GM19324 (cell line): ENCODE measurements around the gene MFSD8.
"Not testable (repeated sequence)": the region's sequence is repeated elsewhere in the genome, so short reads cannot be mapped to it uniquely, and the experiment has no call there.

ENCODE experiments used
- ATAC-seq: cut with Tn5 transposase; IDR thresholded peaks from one replicate; pipeline ENCODE4 v1.9.1; 2021; ENCODE audit warnings: mild to moderate bottlenecking, moderate library complexity; ENCODE audit not compliant: unreplicated experiment, low FRiP score

The MFSD8 gene, protein sequence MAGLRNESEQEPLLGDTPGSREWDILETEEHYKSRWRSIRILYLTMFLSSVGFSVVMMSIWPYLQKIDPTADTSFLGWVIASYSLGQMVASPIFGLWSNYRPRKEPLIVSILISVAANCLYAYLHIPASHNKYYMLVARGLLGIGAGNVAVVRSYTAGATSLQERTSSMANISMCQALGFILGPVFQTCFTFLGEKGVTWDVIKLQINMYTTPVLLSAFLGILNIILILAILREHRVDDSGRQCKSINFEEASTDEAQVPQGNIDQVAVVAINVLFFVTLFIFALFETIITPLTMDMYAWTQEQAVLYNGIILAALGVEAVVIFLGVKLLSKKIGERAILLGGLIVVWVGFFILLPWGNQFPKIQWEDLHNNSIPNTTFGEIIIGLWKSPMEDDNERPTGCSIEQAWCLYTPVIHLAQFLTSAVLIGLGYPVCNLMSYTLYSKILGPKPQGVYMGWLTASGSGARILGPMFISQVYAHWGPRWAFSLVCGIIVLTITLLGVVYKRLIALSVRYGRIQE

DNA sequence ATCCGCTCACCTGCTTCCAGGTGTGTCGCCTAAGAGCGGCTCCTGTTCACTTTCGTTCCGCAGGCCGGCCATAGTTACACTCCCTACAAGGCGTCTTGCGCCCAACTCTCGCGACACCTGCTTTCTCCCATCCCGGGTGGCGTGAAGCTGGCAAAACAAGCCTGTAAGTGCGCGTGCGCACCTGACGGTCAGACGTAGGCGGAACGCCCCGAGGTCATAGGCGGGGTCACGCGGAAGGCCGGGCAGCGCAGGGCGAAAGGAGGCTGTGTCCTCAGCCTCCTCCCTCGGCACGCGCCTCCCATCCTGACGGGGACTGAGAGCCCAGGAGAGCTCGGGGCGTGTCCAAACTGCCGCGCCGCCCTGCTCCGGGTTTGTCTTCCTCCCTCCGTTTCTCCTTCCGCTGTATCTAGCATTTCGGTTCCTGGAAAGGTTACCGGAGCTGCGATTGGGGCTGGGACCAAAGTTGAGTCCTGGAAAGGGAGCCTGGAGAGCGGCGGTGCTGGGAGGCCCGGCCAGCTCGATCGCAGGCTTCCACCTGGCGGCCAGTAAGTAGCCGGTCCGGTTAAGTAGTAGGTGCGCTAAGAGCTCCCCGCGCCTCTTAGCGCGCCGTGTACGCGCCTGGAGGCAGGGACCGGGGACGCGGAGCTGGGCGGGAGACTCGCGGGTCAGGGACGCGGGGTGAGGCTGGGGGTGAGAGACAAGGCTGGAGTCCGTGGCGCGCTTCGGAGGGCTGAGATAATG, at the start of gene MFSD8, which contains the start of gene ABHD18:
Gene MFSD8 (minus strand): TSS at position 112 of the 741 bp plus-strand sequence. CDS start 40 bp downstream, at position 72.
Gene ABHD18 (plus strand): TSS at position 345 of the 741 bp plus-strand sequence. CDS start 17,550 bp downstream, outside the sequence.
- ATAC-seq = peak; percentile 99

DNA sequence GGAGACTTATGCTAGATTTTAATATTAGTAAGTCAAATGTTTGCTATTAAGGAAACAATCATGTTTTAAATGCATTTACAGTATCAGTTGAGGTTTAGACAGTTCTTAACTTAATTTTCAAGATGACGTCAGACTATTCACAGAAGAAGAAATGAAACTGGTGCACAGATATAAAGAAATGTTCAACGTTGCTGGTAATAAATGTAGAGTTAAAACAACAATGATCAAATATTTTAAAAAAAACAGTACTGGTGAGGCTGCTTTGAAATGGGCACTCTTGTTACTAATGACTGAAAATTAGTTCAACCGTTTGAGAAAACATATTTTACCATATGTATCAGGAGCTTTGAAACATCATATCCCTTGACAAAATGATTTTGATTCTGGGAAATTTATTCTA, 44.5 kb upstream of the MFSD8 start:
- ATAC-seq = no peak

DNA sequence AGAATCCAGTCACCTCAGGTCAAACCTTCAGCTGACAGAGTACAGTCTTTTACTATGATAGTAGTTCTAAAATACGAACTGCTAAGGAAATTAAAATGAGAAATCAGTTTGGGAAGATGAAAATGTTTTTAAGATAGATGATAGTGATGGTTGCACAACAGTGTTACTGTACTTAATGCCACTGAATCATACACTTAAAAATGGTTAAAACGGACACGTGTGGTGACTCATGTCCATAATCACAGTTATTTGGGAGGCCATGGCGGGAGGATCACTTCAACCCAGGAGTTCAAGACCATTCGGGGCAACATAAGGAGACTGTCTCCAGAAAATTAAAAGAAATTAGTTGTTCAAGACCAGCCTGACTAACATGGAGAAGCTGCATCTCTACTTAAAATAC, 41.6 kb upstream of the MFSD8 start:
- no peak for ATAC-seq

DNA sequence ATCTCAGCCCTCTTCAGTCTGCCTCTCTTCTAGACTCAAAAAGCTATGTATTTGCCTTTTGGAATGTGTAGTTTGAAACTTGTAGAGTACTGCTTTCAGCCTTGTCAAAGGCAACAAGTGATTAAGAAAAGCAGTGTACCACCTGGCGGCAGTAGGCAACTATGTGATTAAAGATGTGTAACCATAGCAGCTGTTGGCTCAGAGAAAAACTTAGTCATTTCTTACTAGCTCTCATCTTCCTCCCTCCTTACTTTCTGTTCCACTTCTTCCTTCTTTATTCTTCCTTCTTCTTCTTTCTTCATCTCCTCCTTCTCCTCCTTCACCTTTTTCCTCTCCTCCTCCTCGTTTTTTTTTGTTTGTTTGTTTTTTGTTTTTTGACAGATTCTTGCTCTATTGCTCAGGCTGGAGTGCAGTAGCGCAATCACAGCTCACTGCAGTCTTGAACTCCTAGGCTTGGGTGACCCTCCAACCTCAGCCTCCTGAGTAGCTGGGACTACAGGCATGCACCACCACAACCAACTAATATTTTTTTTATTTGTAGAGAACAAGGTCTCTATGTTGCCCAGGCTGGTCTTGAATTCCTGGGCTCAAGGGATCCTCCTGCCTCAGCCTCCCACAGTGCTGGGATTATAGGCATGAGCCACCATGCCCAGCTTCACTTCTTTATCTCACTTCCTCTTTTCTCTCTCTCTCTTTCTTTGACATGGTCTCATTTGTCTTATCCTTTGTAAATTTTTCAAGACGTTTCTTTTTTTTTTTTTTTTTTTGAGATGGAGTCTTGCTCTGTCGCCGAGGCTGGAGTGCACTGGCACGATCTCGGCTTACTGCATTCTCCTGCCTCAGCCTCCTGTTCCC, 32.8 kb upstream of the MFSD8 start:
- ATAC-seq = peak; percentile 87

DNA sequence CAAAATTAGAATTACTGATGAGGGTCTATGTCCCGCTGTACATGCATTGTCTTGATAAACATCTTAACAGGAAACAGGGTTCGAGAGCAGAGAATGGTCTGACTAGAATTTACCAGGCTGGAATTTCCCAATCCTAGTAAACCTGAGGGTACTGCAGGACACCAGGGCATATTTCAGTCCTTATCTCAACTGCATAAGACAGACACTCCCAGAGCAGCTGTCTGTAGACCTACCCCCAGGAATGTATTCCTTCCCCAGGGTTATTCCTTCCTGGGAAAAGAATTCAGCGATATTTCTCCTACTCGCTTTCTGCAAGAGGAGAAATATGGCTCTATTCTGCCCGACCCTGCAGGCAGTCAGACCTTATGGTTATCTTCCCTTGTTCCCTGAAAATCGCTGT, 31.5 kb upstream of the MFSD8 start:
- ATAC-seq = not testable (repeated sequence)

DNA sequence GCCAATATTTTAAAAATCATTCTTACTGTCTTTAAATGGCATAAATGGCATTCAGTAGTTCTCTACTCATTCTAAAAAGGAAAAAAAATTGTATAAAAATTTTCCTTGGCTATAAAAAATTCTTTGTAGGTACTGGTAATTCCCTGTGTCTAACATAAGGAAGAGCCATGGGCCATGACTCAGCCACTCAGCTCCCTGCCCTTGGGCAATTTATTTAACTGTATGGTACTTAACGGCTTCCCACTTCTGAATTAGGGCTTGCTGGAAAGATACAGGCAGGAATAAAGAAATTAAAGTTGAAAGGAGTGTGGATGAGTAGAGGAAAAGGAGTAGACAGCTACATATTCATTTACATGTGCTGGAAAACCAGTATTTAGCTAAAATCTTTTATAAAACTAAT, 30.8 kb upstream of the MFSD8 start:
- ATAC-seq = no peak

DNA sequence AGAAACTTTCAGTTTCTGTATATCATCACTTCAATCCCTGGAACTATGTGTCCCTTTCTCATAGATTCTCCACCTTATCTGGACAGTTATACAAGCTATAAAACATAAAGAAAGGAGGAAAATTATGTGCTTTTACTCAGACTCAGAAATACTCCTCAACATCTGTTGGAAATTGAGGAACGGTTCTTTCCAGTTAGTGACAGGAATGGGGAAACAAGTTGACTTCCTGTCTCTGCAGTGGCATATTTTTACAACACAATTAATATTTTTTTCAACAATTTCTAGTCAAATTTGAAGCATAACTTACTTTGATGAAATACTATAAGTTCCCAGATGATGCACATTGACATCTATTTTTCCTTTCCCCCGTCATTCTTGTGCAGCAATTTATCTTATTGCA, 28.2 kb upstream of the MFSD8 start:
- ATAC-seq = no peak

DNA sequence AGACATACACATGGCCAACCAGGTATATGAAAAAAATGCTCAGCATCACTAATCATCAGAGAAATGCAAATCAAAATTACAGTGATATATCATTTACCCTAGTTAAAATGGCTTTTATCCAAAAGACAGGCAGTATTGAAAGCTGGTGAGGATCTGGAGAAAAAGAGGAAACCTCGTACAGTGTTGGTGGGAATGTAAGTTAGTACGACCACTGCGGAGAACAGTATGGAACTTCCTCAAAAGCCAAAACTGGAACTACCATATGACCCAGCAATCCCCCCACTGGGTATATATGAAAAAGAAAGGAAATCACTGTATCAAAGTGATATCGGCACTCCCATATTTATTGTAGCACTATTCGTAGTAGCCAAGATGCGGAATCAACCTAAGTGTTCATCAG, 23.7 kb upstream of the MFSD8 start:
- no peak for ATAC-seq

DNA sequence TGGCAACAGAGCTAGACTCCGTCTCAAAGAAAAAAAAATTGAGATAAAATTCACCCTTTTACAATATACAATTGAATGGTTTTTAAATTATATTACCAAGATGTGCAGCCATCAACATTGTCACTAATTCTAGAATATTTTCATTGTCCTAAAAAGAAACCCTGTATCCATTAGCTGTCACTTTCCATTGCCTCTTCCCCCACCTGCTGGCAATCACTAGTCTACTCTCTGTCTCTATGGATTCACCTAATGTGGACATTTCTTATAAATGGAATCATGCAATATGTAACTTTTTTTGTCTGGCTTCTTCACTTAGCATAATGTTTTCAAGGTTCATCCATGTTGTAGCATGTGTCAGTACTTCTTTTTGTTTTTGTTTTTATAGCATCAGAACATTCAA, 21.0 kb upstream of the MFSD8 start:
- no peak for ATAC-seq

DNA sequence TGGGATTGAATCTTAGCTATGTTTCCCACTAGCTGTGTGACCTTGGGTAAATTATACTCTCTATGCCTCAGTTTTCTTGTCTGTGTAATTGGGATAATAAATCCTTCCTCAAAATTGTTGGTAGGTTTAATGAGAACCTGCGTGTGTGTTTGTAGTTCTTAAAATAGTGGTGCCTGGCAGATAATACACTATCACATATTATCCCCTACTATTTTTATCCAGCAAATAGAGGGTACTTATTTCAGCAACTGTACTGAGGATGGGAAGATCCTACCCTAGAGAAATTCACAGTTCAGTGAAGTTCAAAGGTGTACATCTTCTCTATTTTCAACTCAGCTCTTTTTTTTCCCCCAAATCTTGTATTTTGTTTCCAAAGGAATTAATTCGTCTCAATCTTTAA, 17.5 kb upstream of the MFSD8 start:
- no peak for ATAC-seq

DNA sequence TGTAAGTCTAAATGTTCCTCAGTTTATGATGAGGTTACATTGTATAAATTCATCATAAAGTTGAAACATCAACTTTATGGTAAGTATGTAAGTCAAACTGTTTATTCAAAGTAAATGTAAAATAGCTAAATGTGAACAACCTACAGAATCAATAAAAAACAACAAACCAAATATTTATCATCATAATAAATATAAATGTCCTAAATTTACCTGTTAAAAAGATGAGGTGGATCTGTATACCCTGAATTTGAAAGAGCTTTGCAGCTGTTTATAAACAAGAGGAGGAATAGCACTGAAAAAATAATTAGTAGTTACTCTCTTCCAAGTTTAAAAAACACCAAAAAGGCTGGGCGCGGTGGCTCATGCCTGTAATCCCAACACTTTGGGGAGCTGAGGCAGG, 14.0 kb upstream of the MFSD8 start:
- ATAC-seq = no peak

DNA sequence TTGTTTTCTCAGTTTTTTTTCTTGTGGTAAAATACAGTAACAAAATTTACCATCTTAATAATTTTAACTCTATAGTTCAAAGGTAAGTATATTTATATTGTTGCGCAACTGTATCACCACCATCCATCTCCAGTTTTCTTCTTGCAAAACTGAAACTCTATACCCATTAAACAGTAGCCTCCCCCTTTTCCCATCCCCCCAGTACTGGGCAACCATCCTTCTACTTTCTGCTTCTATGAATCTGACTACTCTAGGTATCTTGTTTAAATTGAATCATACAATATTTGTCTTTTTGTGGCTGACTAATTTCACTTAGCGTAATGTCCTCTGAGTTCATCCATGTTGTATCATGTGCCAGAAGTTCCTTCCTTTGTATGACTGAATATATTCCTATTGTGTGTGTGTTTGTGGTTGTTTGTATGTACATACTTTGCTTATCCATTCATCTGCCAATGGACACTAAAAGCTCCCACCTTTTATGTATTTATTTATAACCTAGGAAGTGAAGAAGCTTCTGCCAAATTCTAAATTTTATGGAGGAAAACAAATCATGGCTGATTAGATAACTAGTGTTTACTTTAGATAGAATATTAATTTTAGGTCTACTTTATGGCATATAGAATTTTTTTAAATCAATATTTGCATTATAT, 10.3 kb upstream of the MFSD8 start:
- no peak for ATAC-seq

DNA sequence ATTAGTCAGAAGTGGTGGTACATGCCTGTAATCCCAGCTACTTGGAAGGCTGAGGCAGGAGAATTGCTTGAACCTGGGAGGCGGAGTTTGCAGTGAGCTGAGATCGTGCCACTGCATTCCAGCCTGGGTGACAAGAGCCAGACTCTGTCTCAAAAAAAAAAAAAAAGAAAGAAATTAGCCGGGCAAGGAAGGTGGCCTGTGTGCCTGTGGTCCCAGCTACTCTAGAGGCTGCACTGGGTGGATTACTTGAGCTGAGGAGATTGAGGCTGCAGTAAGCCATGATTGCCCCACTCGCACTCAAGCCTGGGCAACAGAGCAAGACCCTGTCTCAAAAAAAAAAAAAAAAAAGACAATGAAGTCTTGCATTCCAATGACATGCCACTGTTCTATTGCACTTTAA, 6.0 kb upstream of the MFSD8 start:
- not testable (repeated sequence) for ATAC-seq

DNA sequence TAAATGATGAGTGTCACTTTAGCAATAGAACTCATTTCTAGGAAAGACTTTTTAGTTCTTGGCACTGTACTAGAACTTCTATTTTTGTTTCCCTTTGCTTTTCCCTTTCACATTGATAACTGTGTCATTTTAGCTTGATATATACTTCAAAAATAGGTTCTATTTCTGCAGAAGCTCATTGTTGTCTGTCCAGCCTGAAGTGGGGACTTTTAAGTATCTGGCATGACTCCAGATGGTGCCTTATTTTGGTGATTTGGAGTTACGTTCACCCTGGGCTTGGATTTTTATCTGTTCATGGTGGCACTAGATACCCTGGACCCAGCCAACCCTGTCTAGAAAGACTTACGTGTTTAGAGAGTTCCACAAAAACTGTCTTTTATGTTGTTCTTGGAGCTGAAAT, 3.6 kb upstream of the MFSD8 start:
- ATAC-seq = no peak

DNA sequence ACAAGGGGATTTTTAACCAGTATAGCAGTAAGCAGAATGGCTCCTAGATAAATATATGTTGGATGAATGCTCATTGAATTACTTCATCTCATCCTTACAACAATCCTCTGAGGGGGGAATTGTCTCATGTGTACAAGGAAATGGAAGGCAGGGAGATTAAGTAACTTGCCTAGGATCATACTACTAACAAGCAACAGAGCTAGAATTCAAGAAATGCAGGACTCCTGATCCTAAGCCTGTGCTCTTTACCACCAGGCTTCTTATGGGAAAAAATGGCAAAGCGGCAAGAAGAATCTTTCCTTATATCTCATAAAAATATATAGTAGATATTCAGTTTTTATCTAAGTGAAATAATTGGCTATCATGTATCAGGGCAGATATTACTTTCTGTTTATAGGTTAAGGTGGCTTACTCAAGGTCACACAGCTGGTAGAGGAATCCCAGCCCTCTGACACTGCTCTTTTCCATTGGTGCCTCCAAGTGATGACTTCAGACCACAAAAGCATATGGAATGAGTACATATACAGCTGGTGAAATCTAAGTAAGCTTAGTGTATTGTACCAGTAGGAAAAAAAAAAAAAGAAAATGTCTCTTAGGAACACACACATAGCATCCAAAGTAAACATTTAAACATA, 2.3 kb upstream of the MFSD8 start:
- no peak for ATAC-seq

DNA sequence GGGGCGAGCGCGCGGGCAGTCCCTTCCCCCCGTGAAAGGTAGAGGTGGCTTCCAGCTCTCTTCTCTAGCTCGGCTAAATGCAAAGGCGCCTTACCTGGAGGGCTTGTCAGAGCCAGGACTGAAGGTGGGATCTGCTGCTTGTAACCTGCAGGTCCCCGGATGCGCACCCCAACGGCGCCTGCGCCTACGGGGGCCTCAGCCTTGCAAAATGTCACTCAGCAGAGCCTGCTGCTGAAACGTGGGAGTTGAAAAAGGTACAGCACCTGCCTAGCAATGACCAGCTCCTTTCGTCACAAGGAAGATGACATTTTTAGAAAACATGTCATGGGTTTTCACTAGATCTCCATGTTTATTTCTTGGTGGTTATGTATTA, 816 bp upstream of the MFSD8 start:
- ATAC-seq = peak; percentile 24

DNA sequence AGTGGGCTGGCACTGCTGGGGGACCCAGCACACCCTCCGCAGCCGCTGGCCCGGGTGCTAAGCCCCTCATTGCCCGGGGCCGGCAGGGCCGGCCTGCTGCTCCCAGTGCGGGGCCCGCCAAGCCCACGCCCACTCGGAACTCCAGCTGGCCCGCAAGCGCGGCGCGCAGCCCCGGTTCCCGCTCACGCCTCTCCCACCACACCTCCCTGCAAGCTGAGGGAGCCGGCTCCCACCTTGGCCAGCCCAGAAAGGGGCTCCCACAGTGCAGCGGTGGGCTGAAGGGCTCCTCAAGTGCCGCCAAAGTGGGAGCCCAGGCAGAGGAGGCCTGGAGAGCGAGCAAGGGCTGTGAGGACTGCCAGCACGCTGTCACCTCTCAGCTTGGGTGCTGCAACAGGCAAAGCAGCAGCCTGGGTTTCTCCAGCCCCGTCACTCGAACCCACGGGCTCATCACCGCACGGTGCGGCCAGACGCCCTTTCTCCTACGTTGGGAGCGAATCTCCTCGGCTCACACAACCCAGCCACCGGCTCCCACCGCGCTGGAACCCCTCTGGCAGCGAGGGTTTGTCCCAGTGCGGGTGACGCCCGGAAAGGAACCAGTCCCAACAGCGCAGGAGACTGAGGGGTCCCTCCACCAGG, 429 bp downstream of the MFSD8 start:
- peak; percentile 23 for ATAC-seq

DNA sequence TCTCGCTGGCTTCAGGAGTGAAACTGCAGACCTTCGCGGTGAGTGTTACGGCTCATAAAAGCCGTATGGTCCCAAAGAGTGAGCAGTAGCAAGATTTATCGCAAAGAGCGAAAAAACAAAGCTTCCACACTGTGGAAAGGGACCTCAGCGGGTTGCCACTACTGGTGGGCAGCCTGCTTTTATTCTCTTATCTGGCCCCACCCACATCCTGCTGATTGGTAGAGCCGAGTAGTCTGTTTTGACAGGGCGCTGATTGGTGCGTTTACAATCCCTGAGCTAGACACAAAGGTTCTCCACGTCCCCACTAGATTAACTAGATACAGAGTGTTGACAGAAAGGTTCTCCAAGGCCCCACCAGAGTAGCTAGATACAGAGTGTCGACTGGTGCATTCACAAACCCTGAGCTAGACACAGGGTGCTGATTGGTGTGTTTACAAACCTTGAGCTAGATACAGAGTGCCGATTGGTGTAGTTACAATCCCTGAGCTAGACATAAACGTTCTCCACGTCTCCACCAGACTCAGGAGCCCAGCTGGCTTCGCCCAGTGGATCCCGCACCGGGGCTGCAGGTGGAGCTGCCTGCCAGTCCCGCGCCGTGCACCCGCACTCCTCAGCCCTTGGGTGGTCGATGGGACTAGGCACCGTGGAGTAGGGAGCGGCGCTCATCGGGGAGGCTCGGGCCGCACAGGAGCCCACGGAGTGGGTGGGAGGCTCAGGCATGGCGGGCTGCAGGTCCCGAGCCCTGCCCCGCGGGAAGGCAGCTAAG, 1.2 kb downstream of the MFSD8 start:
- ATAC-seq = not testable (repeated sequence)
